SK-N-MC (cell line): ENCODE results near the gene ST8SIA6.

Experiments used
- DNase-seq: peaks from one replicate; pipeline ENCODE4 v3.0.0-alpha.2; 2011; ENCODE audit warnings: low read depth, low spot score
- H3K27ac ChIP-seq: fragments of 200-600 bp; sonication (generic); 2 replicates; pipeline ENCODE4 v1.5.1; 2016; ENCODE audit warnings: mixed run types
- H3K36me3 ChIP-seq: fragments of 200-600 bp; sonication (generic); 2 replicates; pipeline ENCODE4 v1.6.1; 2017; ENCODE audit warnings: antibody characterized with exemption, low read length, mixed read lengths; ENCODE audit not compliant: insufficient read depth
- H3K4me3 ChIP-seq: fragments of 200-600 bp; sonication (generic); 2 replicates; pipeline ENCODE4 v1.5.1; 2016
- H3K9ac ChIP-seq: fragments of 200-600 bp; sonication (generic); 2 replicates; pipeline ENCODE4 v1.8.0; 2017; ENCODE audit warnings: mixed run types, mixed read lengths; ENCODE audit not compliant: insufficient read length
- H3K9me3 ChIP-seq: fragments of 200-600 bp; sonication (generic); 2 replicates; pipeline ENCODE4 v1.6.1; 2017; ENCODE audit warnings: low read depth, mild to moderate bottlenecking, antibody characterized with exemption, low read length, moderate library complexity, mixed read lengths
- EZH2 ChIP-seq: fragments of 200-600 bp; sonication (generic); IDR thresholded peaks from one replicate; pipeline ENCODE4 v1.6.1; 2017; ENCODE audit warnings: antibody characterized with exemption
- FOXP2 ChIP-seq: optimal IDR thresholded peaks from 2 replicates; pipeline ENCODE3; 2011; ENCODE audit warnings: mild to moderate bottlenecking, moderate library complexity; ENCODE audit not compliant: insufficient read depth; ENCODE audit errors: extremely low read length, control extremely low read depth
- POLR2AphosphoS5 ChIP-seq: IDR thresholded peaks from 2 replicates; pipeline ENCODE4 v1.6.1; 2012; ENCODE audit warnings: mild to moderate bottlenecking, low read depth, low read length, borderline replicate concordance

The ST8SIA6 gene

DNA sequence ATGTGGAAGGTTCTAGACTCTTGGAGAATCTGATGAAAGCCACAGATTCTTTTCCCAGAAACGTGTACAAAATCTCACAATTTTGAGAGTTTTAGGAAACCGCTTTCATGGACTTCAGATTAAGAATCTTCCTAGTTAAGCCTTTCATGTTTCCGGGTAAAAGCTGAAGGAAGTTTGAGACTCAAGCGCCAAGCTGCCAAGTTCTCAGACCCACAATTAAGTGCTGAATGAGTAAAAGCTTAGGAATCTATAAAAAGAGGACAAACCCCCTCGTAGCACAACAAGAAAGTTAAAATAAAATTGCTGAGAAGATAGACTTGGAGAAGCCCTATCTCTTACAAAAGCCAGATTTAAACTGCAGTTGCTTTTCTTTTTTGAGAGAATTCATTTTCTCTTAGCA is 99.6 kb downstream of the ST8SIA6 start:
- no peak for DNase-seq
- Histone ChIP-seq H3K9ac (no peak overlapping the region), H3K27ac (no peak overlapping the region), H3K9me3 (no peaks in the 10 kb centered on the region), H3K4me3 (no peak overlapping the region), H3K36me3 (no peaks in the 10 kb centered on the region)
- TF ChIP-seq FOXP2 (no peak), EZH2 (no peak), POLR2AphosphoS5 (no peak)

DNA sequence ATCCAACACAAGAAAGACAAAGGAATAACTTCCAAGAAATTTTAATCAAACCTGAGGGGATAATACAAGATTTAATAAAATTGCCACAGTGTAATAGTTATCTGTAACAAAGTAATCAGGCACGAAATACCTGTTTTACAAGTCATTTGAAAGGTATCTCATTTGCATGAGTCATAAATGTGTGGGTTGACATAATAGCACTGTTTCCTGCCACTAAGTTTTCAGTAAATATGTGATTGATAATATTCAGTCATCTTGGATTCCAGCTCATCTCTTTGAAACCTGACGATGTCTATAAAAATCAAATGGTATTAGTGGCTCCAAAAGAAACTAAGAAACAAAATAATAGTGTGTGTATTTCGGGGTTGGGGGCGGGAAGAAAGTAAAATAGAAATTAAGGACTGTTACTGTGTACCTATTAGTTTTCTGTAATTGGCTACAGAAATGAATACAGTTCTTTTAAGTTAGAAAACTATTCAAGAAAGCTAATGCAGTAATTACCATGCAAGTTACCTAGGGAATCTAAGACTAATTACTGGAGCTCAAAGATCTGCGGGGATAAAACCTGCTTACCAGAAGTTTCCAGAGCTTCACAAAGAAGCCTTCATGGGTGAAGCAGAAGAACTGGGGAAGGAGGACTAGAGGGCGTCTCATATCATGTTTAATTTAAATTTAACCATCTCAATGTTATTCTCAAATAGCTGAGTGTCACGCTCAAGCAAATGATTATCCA is 100.7 kb downstream of the ST8SIA6 start:
- Histone ChIP-seq H3K9me3 (no peaks in the 10 kb centered on the region), H3K9ac (no peak overlapping the region), H3K4me3 (no peak overlapping the region), H3K27ac (no peak overlapping the region), H3K36me3 (no peaks in the 10 kb centered on the region)
- no peak for DNase-seq
- TF ChIP-seq EZH2 (no peak), POLR2AphosphoS5 (no peak), FOXP2 (no peak)

DNA sequence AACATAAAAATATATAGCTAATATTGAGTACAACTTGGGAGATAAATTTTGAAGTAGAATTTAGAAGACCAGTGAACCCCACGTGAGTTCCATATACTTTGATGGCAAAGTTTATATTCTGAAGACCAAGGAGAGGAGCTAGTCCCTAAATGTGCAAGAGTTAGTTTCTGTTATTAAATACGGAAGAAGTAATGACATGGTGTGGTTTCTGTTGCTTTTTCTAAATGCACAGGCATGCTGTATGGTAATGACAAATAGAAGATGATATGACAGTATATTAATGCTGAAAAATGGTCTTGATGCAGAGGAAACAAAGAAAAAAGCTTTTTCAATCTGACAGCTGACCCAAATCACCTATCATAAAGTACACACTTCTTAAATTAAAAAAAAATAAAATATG is 101.8 kb downstream of the ST8SIA6 start:
- H3K27ac ChIP-seq, result no peak overlapping the region

DNA sequence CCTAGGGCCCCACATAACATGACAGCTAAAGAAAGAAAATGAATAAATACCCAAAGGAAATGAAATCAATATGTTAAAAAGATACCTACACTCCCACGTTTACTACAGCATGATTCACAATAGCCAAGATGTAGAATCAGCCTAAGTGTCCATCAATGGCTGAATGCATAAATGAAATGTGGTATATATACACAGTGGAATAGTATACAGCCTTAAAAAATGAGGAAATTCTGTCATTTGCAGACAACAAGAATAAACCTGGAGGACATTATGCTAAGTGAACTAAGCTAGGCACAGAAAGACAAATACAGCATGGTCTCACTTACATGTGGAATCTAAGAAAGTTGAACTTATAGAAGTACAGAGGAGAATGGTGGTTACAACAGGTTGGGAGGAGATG is 102.9 kb downstream of the ST8SIA6 start:
- no peak for DNase-seq
- TF ChIP-seq FOXP2 (no peak), POLR2AphosphoS5 (no peak), EZH2 (no peak)
- Histone ChIP-seq H3K9me3 (no peaks in the 10 kb centered on the region), H3K27ac (no peak overlapping the region), H3K4me3 (no peak overlapping the region), H3K9ac (no peak overlapping the region), H3K36me3 (no peaks in the 10 kb centered on the region)

More for the DNA sequence above, 101.8 kb downstream of the ST8SIA6 start:
- no peak for DNase-seq
- H3K9me3 ChIP-seq, result no peaks in the 10 kb centered on the region
- H3K36me3 ChIP-seq, result no peaks in the 10 kb centered on the region
- no peak overlapping the region for H3K4me3 ChIP-seq
- no peak overlapping the region for H3K9ac ChIP-seq
- TF ChIP-seq POLR2AphosphoS5, result no peak

DNA sequence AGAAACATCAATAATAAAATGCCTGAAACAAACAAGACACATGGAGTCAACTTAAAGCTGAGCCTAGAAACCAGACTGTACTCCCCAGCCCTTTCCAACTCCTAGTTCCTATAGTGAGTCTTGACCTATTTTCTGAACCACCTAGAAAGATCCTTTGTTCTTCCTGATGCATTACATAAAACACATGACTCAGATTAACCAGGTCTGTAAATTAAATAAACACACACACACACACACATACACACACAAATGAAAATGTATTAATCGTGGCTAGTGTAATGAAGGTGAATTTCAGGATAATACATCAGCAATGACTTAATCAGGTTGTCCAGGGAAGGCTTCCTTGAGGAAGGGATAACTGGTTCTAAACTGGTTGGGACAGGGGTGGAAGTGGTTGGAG is 104.7 kb downstream of the ST8SIA6 start:
- no peak overlapping the region for H3K4me3 ChIP-seq
- H3K9me3 ChIP-seq, result no peaks in the 10 kb centered on the region
- no peak for DNase-seq
- no peak overlapping the region for H3K9ac ChIP-seq
- no peak overlapping the region for H3K27ac ChIP-seq
- H3K36me3 ChIP-seq, result no peaks in the 10 kb centered on the region
- TF ChIP-seq EZH2 (no peak), FOXP2 (no peak), POLR2AphosphoS5 (no peak)

DNA sequence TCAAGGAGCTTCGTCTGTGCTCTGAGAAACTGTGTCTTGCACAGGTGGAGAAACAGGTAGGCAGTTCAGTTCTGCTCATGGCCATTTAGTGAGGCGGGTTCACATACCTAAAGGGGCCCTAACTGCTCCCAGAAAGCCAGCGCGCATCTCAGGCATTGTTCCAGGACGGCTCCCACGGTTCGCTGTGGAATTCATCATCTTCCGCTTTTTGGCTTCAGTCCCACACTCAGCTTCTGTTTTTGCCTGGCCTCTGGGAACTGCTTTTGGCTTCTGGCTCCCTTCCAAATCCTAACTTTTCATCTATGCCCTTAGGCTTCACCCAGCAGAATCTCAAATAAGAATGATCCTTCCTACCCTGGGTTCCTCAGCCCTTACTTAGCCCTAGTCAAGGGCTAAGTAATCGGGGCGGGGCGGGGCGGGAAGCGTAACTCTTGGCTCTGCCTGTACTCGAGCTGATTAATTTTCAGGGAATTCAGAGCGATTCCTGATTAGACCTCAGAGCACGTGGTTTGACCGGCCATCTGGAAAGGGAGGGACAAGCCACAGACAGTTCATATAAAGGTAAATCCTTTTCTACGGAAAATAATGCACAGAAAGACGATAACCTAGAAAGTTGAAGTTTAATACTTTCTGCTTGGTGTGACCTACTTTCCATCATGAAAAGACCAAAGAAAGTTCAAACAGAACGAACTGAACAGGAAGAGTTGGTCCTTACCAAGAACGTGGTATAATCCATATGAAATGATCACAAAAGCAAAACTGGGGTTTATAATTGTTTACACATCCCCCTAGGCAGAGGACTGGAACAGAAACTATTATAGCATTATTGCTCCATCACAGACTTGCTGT is 105.7 kb downstream of the ST8SIA6 start:
- Histone ChIP-seq H3K9ac (peak overlapping the region; percentile 32), H3K27ac (peak overlapping the region; percentile 83), H3K4me3 (peak overlapping the region; percentile 71), H3K9me3 (no peaks in the 10 kb centered on the region), H3K36me3 (no peaks in the 10 kb centered on the region)
- DNase-seq, result peak; percentile 89
- no peak for TF ChIP-seq POLR2AphosphoS5
- no peak for TF ChIP-seq EZH2
- TF ChIP-seq FOXP2, result no peak

DNA sequence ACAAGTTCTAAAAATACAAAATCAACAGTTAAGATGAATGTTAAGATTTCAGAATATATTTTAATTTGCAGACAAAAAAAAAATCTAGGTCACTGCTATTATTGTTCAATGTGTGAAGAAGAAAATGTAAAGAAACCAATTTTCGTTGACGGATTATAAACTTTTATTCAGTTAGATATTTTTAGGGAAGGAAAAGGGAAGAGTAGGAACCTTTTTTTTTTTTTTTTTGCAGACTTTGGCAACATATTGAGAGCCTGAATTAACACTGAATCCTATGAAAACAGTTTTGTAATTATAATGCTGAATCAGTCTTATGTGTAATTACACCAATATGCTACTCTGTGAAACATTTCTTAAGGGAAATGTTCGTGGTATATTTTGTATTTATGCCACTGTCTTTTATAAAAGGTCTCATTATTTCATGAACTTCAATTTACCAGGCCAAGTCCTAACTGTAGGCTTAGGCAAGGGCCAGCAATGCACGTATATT is 106.3 kb downstream of the ST8SIA6 start:
- Histone ChIP-seq H3K9me3 (no peaks in the 10 kb centered on the region), H3K36me3 (no peaks in the 10 kb centered on the region), H3K9ac (no peak overlapping the region), H3K4me3 (peak overlapping the region; percentile 71), H3K27ac (peak overlapping the region; percentile 83)
- TF ChIP-seq EZH2, result no peak
- no peak for TF ChIP-seq POLR2AphosphoS5
- no peak for TF ChIP-seq FOXP2
- DNase-seq, result no peak

DNA sequence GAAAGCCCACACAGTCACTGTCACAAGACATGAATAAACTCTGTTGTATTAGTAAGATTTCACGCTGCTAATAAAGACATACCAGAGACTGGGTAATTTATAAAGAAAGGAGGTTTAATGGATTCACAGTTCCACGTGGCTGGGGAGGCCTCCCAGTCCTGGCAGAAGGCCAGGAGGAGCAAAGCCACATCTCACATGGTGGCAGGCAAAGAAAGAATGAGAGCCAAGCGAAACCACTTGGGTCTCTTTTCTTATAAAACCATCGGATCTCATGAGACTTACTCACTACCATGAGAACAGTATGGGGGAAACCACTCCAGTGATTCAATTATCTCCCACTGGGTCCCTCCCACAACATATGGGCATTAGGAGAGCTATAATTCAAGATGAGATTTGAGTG is 110.2 kb downstream of the ST8SIA6 start:
- Histone ChIP-seq H3K9ac (no peak overlapping the region), H3K36me3 (no peaks in the 10 kb centered on the region), H3K4me3 (no peak overlapping the region), H3K9me3 (no peaks in the 10 kb centered on the region), H3K27ac (no peak overlapping the region)
- no peak for TF ChIP-seq POLR2AphosphoS5
- no peak for TF ChIP-seq EZH2
- no peak for TF ChIP-seq FOXP2
- DNase-seq, result no peak

DNA sequence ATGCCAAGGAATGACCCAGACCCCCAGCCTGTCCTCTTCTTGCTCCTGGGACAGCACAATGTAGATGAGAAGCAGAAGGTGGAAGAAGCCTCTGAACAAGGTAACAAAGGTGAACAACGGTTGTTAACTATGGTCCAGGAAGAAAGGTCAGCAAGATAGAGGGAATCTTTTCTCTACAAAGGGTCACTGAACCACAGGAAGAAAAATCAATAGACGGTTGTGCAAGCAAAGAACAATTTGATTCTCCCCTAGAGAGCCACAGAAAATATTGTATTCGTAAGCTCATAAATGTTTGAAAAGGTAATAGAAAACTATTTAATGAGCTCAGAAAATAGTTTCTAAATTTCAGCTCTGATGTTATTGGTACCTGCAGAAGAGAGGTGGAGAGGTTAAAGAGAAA is 111.3 kb downstream of the ST8SIA6 start:
- Histone ChIP-seq H3K9ac (no peak overlapping the region), H3K36me3 (no peaks in the 10 kb centered on the region), H3K27ac (no peak overlapping the region), H3K4me3 (no peak overlapping the region), H3K9me3 (no peaks in the 10 kb centered on the region)
- no peak for DNase-seq
- TF ChIP-seq FOXP2, result no peak
- TF ChIP-seq EZH2, result no peak
- TF ChIP-seq POLR2AphosphoS5, result no peak
